NCI-H2227 (cell line): ENCODE measurements around the gene ADGRG7.

Experiments used
- DNase-seq: peaks from one replicate; lab custom pipeline; 2025; ENCODE audit not compliant: unreplicated experiment; lab: John Stamatoyannopoulos, UW

Gene ADGRG7

DNA sequence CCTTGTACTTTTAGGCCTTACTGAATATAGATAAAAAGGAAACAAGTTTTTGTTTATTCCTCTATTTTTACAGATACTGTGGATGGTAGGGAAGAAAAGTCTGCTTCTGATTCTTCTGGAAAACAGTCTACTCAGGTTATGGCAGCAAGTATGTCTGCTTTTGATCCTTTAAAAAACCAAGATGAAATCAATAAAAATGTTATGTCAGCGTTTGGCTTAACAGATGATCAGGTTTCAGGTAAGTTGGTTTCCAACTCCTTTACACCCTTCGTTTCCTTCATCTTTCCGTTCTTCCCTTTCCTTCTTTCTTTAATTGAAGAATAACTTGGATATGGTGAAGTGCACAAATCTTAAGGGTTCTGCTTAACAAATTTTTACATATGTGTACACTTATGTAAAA, 123.0 kb downstream of the ADGRG7 start:
- no peak for DNase-seq

DNA sequence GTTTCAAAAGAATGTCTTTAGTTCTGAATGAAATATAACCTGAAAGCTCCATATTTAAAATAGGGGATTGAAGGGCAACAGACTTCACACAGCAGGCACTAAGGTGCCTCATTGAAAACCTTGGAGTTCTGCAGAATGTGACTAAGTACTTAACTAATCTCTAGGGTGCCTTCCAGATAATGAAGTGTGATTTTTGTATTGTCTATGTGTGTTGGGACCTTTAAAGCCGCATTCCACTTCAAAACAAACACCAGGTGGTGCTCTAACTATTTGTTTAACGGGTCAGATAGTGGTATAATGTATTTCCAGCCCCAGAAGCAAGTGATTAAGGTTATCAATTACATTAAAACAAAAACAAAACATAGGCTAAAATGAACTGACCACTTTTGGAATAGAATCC, 127.9 kb downstream of the ADGRG7 start:
- DNase-seq: no peak

DNA sequence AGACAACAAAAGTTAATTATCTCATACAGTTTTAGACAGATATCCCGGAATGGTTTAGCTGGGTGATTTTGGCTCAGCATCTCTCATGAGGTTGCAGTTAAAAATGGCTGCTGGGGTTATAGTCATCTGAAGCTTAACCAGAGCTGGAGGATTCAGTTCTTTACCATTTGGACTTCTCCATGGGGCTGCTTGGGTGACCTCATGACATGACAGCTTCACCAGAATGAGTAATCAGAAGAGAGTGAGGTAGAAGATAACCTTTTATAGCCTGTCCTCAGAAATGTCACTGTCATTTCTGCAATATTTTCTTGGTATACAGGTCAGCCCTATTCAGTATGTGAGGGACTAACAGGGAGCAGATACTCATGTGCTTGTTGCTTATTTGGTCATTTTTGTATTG, 130.8 kb downstream of the ADGRG7 start:
- DNase-seq: no peak

DNA sequence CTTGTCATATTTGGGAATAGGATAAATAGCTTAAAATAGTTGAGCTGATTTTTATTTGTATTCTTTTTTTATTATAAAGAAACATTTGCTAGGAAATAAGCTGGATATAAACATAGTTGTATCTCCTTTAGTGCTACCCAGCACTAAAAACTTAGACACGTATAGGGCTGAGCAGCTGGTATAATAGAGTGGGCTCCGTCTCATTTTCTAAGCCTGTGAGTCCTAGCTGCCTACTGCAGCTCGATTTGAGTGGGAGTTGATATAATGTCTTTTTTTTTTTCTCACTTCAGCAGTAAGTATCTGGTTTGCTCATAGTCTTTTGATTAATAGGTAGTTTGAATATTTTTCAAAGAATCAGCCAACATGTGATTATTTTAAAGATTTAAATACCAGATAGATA, 134.1 kb downstream of the ADGRG7 start:
- DNase-seq: no peak

DNA sequence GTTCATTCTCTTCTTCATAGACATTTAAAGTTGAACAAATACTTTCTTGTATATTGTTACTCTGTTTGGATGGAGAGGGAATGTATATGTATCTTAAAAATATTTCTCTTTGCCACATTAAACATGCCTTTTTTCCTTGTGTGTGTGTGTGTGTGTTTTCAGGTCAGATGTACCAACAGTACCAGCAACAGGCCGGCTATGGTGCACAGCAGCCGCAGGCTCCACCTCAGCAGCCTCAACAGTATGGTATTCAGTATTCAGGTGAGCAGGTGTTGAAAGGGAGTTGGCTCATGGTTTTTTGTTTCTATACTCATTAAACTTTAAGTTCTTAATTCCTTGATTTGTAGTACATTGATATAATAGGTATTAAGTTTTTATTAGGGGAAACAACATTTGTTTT, 135.3 kb downstream of the ADGRG7 start:
- no peak for DNase-seq
